HG02938 (cell line): ENCODE data around the gene SCUBE1.

Experiments used
- ATAC-seq: cut with Tn5 transposase; IDR thresholded peaks from one replicate; pipeline ENCODE4 v1.9.1; 2021; ENCODE audit warnings: mild to moderate bottlenecking, moderate library complexity; ENCODE audit not compliant: unreplicated experiment

The SCUBE1 gene

DNA sequence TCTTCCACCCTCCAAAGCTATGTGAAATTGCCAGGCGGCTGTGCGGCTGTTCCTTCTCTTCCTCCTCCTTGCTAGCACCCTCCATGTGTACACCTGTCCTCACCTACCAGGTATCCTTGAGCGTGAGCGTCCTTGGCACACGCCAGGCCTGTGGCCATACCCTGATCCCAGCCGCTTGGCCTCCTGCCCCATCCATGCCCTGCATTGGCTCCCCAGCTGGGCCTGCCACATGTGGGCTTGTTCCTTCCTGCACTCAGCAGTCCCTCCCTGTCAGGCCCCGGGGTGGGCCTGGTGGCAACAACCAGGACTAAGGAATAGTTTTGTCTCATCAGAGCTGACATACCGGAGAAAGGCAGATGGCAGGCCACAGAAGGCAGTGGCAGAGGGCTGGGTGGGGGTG is 40.0 kb downstream of the SCUBE1 start:
- ATAC-seq: no peak

DNA sequence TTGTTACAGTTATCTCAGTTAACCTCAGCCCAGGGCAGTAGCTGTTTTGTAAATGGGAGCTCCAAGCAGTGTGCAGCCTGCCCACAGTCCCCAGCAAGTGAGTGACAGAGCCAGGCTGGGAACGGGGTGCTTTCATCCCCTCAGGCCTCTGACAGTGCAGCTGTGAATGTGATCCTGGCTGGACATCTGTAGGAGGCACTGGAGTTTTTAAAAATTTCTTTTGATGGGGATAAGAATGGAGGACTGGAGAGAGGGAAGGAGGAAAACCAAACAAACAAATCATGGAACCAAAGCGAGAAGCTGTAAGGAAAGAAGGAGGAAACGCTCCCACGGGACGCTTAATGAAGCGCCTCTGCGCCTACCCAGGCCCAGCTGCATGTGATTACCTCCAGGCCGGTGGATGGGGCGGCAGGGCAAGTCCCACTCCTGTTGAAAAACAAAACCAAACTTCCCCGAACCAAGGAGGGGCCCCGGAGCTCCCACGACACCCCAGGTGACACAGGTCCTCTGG is 40.6 kb downstream of the SCUBE1 start:
- ATAC-seq: no peak

DNA sequence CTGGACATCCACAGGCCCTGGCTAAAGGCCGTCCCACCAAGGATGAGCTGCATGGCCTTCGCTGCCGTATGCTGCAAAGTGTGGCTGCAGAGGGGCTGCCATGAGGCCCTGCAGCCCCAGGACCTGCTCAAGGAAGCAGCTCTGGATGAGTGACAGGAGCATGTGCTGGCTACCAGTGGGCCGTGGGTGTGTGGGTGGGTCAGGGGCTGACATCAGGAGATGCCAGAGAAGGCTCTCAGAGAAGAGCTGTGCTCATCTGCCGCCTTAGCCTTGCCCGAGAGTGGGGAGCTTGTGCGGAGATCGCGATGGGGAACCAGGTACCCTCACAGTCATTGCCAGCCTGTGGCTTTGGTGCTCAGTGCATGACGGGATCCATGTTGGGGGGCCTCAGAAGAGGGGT is 41.3 kb downstream of the SCUBE1 start:
- ATAC-seq: no peak

DNA sequence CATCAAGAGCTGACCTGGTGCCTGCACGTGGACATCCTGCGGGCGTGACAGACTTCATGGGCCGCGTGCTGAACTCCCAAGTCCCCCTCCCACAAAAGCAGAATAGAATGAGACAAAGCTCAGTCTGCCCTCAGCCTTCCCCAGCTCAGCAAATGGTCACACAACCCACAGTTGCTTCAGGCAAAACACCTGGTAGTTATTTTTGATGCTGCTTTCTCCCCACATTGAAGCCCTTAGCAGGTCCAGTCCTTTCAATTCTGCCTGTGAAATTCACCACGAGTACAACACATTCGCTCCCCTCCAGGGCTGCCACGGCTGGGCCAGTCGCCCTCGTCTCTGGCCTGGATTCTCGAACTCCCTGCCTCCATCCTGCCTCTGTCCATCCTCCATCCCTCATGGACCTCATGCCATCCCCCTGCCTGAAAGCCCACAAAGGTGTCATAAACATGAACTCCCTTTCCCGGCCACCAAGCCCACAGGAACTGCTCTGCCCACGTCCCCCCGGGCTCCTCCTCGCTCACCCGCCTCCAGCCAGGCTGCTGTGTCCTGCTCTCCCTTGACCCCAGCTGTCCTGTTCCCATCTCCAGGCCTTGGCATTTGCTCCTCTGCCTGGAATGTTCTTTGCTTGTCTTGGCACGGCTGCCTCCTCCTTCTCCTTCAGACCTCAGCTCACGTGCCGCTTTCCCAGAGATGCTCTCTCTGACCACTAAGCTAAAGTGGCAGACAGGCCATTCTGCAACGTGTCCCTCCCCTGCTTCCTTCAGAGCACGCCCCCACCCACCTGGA is 42.1 kb downstream of the SCUBE1 start:
- no peak for ATAC-seq

DNA sequence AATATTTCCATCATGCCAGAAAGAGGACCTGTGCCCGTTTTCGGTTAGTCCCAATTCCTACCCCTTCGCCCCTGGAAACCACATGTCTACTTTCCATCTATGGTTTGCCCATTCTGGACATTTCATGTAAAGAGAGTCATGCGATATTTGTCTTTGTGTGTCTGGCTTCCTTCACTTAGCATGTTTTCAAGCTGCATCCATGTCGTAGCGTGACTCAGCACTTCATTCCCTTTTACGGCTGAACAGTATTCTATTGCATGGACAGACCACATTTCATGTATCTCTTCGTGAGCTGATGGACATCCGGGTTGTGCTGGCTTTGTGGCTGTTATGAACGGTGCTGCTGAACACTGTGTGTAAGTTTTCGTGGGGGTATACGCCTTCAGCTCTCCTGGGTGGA is 43.4 kb downstream of the SCUBE1 start:
- no peak for ATAC-seq

DNA sequence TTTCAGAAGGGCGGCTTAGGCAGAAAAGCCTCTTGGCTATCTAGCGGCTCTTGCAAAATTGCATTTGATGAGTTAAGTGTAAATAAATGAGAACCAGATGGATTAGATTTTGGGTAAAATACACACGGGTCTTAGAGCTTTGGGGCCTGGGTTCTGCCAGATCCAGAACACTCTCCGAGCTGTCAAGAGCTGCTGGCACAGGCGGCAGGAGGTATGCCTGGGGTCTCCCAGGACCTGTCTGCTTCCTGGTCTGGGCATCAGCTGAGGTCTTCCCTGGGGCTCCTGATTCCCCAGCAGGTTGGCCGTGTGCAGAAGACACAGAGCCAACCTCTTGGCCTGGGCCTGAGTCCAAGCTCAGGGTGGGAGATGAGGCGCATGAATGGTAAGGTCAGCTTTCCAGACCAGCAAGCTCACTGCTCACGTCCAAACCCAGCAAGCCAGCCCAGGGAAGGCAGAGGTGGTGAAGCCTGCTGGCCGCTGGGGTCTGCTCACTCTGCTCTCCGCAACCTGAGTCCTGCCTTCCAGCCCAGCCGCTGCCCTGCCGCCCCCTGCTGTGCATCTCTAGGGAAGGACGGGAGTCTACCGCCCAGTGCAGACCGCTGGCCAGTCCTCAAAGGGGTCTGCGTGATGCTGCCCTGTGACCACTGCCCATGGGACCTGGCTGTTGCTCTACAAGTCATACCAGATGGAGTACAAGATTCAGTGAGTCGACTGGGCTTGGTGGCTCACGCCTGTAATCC is 44.9 kb downstream of the SCUBE1 start:
- ATAC-seq: no peak

DNA sequence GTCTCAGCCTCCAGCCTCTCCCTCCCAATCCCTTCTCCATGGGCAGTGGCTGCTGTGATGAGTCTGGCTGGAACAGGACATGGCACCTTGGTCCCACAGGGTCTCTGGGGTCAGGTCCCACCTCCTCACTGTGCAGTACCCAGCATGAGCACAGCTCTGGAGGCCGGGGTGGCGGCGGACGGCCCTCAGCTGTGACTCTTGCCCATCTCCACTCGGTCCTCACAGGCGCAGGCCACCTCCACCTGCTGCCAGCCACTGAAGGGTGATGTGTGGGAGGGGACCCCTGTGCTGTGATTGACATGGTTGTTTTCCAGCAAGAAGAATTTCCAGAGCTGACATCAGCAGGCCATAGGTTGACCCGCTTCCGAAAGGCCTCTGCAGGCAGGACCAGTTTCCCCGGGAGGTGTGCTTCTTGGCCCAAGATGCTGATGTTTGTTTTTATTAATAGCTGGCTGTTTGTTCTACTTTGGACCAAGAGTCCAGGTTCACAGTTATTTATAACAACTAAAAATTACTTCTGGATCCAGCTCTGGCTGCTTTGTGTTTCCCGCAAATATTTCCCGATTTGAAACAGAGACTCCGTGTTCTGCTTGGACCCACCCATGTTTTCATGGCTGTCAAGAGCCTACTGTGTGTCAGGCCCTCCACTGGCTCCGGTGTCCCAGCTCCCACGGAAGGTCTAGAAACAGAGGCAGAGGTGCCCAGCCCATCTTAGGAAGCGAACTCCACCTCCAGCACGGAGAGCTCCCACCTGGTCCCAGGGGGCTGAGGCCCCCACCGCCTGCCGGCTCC is 45.7 kb downstream of the SCUBE1 start:
- ATAC-seq: no peak

DNA sequence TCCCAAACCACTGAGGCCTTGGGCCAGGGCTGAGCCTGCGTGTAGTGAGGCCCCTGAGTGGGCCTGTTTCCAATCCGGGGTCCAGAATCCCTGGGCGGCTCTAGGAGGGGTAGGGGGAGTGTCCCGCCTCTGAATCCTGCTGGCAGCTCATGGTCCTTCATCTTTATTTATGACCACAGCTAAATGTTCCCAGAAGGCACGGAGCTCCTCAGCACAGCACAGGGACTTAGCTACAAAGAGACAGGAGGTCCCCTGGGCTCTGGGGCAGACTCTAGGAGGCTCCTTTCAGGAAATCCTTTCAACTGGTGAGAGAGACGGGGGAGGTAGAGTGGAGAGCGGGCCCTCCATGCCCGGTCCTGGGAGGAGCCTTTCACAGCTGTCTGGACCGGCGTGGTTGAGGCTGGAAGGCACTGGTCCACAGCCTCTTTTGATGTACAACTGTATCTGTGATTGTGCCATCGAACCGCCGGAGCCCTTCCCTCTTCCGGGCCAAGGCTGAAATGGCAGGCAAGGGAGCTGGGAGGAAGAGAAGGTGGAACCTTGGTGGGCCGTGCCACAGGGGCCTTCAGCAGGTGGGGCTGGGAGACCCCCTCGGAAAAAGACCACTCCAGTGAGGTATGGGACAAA is 46.8 kb downstream of the SCUBE1 start:
- no peak for ATAC-seq

DNA sequence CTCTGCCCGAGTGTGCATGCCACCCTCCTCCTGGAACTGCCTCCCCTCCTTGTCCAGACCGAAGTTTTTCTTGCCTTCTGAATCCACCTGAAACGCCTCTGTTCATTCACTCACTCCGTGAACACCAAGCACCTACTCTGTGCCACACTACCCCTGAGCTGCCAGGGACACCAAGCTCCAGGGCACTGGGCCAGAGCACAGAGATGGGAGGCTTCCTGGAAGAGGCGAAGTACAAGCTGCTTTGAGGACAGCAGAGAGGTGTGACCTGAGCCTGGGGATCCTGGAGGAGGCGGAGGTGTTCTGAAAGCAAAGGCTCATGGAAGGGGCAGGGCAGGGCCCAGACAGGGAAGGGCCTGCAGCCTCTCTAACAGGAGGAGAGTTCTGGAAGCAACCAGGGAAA is 47.5 kb downstream of the SCUBE1 start:
- ATAC-seq: no peak

DNA sequence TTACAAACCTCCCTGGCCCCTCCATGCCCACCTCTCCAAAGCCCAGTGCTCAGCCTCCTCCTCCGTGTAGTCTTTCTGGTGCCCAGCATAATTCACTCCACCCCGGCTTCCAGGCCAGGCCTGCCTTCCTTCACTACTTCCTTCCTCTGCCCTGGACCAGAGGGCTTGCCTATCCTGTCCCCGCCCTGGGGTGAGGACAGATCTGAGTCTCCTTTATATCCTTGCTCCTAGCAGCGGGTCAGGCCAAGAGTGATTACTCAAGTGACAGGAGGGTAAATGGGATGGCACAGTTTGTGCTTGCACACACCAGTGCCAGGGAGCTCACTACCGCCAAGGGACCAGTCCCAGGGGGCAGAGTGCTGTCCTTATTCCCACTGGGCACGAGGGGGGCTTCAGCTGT is 48.0 kb downstream of the SCUBE1 start:
- no peak for ATAC-seq

DNA sequence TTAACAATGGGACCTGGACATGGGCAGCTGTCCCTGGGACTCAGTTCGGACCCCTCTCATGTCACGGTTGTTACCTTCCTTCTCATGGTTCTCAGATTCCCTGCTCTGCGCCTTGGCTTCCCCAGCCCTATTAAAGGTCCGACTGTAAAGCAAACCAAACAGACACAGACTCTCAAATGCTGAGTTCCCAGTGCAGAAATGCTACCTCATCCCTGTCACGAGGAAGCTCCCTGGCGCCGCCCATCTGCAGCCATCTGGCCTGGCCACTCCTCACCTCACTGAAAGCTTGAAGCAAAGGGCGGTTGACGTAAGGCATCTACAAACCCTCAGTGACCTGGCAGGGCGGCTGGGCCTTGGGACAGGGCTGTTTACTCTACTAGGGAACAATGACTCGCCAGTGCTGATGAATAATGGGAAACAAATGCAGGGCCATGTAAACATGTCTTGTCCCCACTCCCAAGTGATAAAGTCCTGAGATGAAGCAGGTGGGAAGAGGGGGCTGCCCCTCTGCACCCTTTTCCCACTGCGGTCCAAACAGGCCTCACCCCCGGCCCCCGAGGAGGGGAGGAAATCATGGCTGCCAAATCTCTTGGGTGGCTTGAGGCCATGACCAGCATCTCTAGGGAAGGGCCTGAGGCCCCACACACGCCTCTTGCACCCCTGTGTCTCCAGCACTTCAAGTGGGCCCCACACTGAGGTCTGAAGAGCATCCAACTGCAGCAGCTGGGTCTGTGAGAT is 49.3 kb downstream of the SCUBE1 start:
- ATAC-seq: no peak

DNA sequence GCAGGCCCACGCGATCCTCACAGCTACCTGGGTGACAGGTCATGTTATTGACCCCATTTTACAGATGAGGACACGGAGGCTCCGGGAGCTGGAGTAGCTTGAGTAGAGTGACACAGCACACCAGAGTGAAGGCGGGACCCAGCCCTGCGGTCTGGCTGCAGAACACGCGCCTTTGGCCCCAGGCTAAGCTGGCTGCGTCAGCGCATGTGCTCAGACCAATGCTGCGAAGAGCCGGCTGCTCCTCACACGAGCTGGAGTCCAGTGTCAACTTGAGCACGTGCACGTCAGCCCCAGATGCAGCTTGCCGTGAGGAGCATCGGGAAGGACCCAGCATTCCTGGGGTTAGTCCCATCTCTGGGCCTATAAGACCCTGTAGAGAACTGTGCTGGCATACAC is 49.9 kb downstream of the SCUBE1 start:
- no peak for ATAC-seq

DNA sequence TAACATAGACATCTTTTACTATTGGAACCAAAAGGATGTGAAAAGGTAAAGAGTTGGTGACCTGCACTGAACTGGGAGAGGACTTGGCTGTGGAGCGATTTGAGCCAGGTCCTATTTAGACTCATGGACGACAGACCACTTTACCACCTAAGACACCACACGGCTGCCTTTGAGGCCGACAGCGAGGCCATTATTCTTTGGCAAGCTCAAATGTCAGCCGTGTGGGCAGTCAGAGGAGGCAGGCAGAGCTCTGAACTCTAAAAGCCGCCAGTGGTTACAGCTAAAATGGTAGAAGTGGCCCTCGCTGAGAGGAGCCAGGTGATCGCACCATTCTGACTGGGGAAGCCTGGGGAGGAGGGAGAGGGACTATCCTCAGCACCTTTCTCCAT is 50.5 kb downstream of the SCUBE1 start:
- ATAC-seq: no peak

DNA sequence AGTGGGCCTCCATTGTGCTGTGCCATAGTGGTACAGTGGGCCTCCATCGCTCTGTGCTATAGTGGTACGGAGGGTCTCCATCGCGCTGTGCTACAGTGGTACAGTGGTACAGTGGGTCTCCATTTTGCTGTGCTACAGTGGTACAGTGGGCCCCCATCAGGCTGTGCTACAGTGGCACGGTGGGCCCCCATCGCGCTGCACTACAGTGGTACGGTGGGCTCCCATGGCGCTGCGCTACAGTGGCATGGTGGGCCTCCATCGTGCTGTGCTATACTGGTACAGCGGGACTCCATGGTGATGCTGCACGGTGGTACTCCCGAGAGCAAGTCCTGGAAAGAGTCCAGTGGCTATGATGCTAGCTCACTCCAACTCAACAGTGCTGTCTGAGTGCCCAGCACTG is 51.8 kb downstream of the SCUBE1 start:
- ATAC-seq: no peak

DNA sequence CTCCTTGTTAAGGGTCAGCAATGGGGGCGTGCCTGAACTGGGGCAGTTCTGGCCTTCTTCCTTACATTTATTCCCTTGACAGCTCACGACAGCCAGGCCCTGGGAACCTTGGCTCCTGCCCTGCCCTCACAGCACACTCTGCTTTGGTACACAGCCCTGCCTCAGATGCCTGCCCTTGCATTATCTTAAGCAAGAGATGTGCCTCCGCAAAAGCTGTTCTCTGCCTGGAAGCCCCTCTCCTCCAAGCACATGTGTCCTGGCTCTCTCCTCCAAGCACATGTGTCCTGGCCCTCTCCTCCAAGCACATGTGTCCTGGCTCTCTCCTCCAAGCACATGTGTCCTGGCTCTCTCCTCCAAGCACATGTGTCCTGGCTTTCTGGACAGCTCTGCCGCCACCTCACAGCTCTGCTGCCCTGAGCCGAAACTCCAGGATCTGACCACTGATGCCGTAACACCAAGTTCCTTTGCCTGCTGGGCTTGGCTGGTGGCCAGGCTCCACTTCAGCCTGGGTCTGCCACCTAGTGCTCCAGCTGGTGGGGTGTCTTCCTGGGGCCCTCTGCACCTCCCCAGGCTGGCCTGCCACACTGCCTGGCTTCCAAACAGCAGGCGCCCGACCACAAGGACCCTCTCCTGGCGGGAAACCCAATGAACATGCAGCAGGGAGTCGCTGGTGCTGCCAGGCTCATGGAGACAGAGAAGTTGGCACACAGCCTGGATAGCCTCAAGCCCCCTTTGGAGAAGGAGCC is 53.0 kb downstream of the SCUBE1 start:
- ATAC-seq: no peak

DNA sequence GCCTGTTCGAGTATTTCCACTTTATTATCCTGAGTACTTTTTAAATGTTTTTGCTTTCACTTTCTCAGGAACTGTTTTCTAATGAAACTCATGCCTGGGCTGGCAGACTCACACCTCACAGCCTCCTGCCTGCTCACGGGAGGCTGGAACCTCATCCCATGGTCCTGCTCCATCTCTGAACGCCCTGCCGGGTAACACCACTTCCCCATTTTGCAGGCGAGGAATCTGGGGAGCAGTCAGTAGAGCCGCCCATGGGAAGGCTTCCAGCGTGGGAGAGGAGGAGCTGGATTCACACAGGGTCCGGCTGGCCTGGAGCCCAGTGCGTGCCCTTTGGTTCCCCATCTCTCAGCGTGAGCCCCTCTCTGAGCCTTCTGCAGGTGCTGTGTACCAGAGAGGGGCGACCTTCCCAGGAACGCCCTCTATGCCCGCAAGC is 53.6 kb downstream of the SCUBE1 start:
- ATAC-seq: no peak

DNA sequence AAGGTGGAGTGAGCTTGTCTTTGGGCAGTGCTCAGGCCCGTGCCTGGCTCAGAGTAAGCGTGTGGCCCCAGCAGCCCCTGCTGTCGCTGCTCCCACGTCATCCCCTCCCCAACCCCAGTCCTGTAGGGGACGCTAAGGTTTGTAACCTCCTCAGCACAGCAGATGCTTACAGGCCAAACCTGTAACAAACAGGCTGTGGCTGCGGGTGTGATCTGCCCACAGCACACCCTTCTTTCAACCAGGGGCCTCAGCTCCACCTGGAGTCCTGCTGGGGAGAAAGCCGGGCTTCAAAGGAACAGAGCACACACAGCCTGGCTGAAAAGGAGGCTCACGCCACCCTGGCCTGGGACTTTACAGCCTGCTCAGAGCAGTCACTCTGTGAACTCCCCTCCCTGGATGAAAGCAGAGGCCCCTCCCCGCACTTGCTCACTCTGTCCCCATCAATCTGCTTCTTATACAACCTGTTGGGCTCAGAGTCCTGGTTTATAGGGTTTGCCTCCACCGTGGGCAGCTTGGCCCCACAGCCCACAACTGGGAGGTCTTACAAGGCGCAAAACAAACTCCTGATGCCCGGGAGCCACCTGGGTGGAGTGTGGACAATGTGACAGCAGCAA is 54.3 kb downstream of the SCUBE1 start:
- ATAC-seq: no peak

DNA sequence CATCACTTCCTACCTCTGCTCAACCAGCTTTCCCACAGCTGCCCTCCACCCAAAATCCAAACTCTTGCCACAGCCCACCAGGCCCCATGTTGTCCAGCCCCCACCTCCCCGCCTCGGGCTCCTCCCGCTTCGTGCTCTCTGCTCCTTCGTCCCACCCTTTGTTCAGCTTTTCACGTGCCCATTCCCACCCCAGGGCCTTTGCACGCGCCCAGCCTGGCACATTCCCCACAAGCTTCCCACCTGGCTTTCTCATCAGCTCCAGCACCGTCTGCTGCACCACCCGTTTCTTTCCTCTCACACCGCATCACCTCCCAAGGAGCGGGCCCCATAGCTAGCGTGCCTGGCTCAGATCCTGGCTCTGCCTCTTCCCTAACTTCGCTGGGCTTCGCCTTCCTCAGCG is 54.8 kb downstream of the SCUBE1 start:
- no peak for ATAC-seq

DNA sequence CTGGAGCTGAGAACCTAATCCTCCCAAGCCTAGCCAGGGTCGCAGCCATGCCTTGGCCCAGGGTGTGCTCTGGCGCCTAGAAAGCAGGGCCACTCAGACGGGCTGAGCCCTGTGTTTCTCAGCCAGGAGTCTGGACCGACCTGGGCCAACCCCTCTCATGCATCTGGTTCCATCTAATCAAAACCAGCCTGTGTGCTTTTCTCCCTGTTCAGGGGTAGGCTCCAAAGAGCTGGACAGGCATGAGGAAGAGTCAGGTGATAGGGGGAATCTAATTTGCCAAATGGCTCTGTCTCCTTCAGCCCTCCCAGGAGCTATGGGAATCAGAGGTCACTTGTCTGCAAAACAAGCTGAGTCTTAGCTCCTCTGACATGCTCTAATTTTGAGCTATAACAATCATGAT is 55.7 kb downstream of the SCUBE1 start:
- ATAC-seq: no peak
